Adrenal gland (tissue), 12 donors: ENCODE measurements around the gene GREM2. TPM values are rescaled to one million over a fixed set of nuclear protein-coding genes. Genes with fewer than 3 reads are reported as not detected.

Experiments
- DNase-seq, 7 donors: peaks; one replicate each; pipeline ENCODE4 v3.0.0-alpha.2; 2019 to 2020
- H3K27ac ChIP-seq, 5 donors: fragments of 200-600 bp; sonication (generic) in 4 of 5; 1 replicate in 3 of 5; 2 replicates in 2 of 5; pipeline versions ENCODE4 v1.5.1 to v1.8.0; 2016 to 2020; ENCODE audit warnings: mild to moderate bottlenecking in 1 of 5
- H3K27me3 ChIP-seq: fragments of 200-600 bp; 2 replicates; pipeline ENCODE4 v1.8.0; 2021
- H3K36me3 ChIP-seq, 2 donors: fragments of 200-600 bp; replicated peaks in 1 of 2; 1 replicate in 1 of 2; 2 replicates in 1 of 2; pipeline versions ENCODE4 v1.5.1 to v1.8.0; 2018 to 2022
- H3K4me1 ChIP-seq, 2 donors: fragments of 200-600 bp; replicated peaks in 1 of 2; 1 replicate in 1 of 2; 2 replicates in 1 of 2; pipeline versions ENCODE4 v1.5.1 to v1.8.0; 2018 to 2021
- H3K4me3 ChIP-seq, 4 donors: fragments of 200-600 bp; sonication (generic) in 3 of 4; one replicate each; pipeline ENCODE4 v1.5.1; 2016 to 2018
- H3K9me3 ChIP-seq, 3 donors: fragments of 200-600 bp; sonication (generic) in 1 of 3; replicated peaks in 1 of 3; 1 replicate in 2 of 3; 2 replicates in 1 of 3; pipeline versions ENCODE4 v1.5.1 to v1.8.0; 2016 to 2021
- POLR2A ChIP-seq, 2 donors: fragments of 450-650 bp; IDR thresholded peaks; one replicate each; pipeline ENCODE4 v1.6.1; 2017; ENCODE audit warnings: antibody characterized with exemption in 2 of 2, mild to moderate bottlenecking in 2 of 2, moderate library complexity in 1 of 2
- WGBS, 4 donors: extraction: QIAGEN DNeasy Blood & Tissue Kit in 2 of 4; methylation state at CpG; one replicate each; pipeline versions ENCODE4 v1.1.5 to v1.1.7; 2013 to 2017; 5-methylcytosine and 5-hydroxymethylcytosine counted together
- intact Hi-C, 2 donors: fragments of 100-400 bp; cut with DNase I; formaldehyde crosslinking; loops; one replicate each; pipeline versions ENCODE4 v1.14.1 to v1.15.0; 2022 to 2023
- polyA plus RNA-seq, 3 donors: library from polyadenylated mRNA; stranded (reverse); fragments of 200-250 nt in 2 of 3; fragments of 350-450 nt in 1 of 3; fragmentation: Illumina TruSeq in 1 of 3; extraction: RNeasy Lipid Tissue Mini Kit (QIAGEN cat#74804) in 1 of 3; gene quantifications; one replicate each; pipeline ENCODE4 v1.2.3, GENCODE V29; 2013 to 2014
- total RNA-seq, 9 donors: library from RNA; depleted of rRNA in 4 of 9; stranded (reverse); fragments of >200 nt in 4 of 9; fragments of 120-200 nt in 1 of 9; fragmentation: NEBNext Ultra II Directional in 1 of 9; extraction: Animal tissue kit (Norgen Biotek cat#: 25700) in 1 of 9; gene quantifications; one replicate each; pipeline versions ENCODE4 v1.1.0 to v1.2.4, GENCODE V29; 2013 to 2023
- TF ChIP-seq, protein P1 (sequence below), 6 experiments: fragments of 450-650 bp in 4 of 6; fragments of 200-600 bp in 2 of 6; sonication (generic) in 1 of 6; IDR thresholded peaks; 1 replicate in 5 of 6; 2 replicates in 1 of 6; pipeline versions ENCODE4 v1.5.1 to v1.8.0; 2016 to 2021; ENCODE audit warnings: antibody characterized with exemption in 6 of 6, mild to moderate bottlenecking in 2 of 6, moderate library complexity in 1 of 6
- donor health status: healthy with polysubstance abuse.
- donor health status: Bipolar disorder and iron deficiency.
- donor health status: DM: yes; HTN: yes; CAD: no.
- donor health status: DM: no; HTN: no; CAD: no.
- donor health status: DM: no; HTN: no; CAD: no.
- donor health status: DM: yes; HTN: yes; CAD: no.

Gene GREM2
- total and polyA plus RNA-seq, 12 donors, result 0.39 to 3.2 (median 0.68) TPM

GRCh38 chr1:240589585-240590110, 22.3 kb downstream of the GREM2 start:
- no peaks in the 10 kb centered on the region for H3K9me3 ChIP-seq
- WGBS, 4 donors, result 81 to 93% (median 86%) methylated on average over 5 of the region's 5 CpGs
- no peaks in the 10 kb centered on the region for H3K27me3 ChIP-seq
- H3K27ac ChIP-seq, result no peak overlapping the region
- H3K4me3 ChIP-seq, result no peak overlapping the region
- H3K4me1 ChIP-seq, result no peaks in the 10 kb centered on the region
- H3K36me3 ChIP-seq, result no peaks in the 10 kb centered on the region
- TF ChIP-seq, protein P1, sequence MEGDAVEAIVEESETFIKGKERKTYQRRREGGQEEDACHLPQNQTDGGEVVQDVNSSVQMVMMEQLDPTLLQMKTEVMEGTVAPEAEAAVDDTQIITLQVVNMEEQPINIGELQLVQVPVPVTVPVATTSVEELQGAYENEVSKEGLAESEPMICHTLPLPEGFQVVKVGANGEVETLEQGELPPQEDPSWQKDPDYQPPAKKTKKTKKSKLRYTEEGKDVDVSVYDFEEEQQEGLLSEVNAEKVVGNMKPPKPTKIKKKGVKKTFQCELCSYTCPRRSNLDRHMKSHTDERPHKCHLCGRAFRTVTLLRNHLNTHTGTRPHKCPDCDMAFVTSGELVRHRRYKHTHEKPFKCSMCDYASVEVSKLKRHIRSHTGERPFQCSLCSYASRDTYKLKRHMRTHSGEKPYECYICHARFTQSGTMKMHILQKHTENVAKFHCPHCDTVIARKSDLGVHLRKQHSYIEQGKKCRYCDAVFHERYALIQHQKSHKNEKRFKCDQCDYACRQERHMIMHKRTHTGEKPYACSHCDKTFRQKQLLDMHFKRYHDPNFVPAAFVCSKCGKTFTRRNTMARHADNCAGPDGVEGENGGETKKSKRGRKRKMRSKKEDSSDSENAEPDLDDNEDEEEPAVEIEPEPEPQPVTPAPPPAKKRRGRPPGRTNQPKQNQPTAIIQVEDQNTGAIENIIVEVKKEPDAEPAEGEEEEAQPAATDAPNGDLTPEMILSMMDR (IDR thresholded peaks at IDR 0.05), result no peak
- TF ChIP-seq POLR2A (IDR thresholded peaks at IDR 0.05), result no peak
- DNase-seq, result no peak
- intact Hi-C loops, result no loop called here

- no peak overlapping the region for H3K4me3 ChIP-seq
- no peaks in the 10 kb centered on the region for H3K27me3 ChIP-seq
- H3K36me3 ChIP-seq, result no peaks in the 10 kb centered on the region
- WGBS, 4 donors, result 56 to 78% (median 77%) methylated on average over 2 of the region's 2 CpGs
- intact Hi-C loops, result no loop called here
- no peaks in the 10 kb centered on the region for H3K4me1 ChIP-seq
- DNase-seq, result no peak
- no peak overlapping the region for H3K27ac ChIP-seq
- H3K9me3 ChIP-seq, result no peaks in the 10 kb centered on the region
- TF ChIP-seq, protein P1 (IDR thresholded peaks at IDR 0.05), result no peak
- no peak for TF ChIP-seq POLR2A (IDR thresholded peaks at IDR 0.05)
Observed at GRCh38 chr1:240586006-240586405, 25.9 kb downstream of the GREM2 start.

- Histone ChIP-seq H3K9me3 (no peaks in the 10 kb centered on the region), H3K4me3 (no peak overlapping the region), H3K4me1 (no peaks in the 10 kb centered on the region), H3K27ac (no peak overlapping the region), H3K27me3 (no peaks in the 10 kb centered on the region), H3K36me3 (no peaks in the 10 kb centered on the region)
- intact Hi-C loops, result no loop called here
- no peak for DNase-seq
- 56 to 67% (median 62%) methylated on average over 4 of the region's 4 CpGs for WGBS, 4 donors
- TF ChIP-seq POLR2A (IDR thresholded peaks at IDR 0.05), result no peak
- TF ChIP-seq, protein P1 (IDR thresholded peaks at IDR 0.05), result no peak
Observed at GRCh38 chr1:240582953-240583352, 29.0 kb downstream of the GREM2 start.

DNA sequence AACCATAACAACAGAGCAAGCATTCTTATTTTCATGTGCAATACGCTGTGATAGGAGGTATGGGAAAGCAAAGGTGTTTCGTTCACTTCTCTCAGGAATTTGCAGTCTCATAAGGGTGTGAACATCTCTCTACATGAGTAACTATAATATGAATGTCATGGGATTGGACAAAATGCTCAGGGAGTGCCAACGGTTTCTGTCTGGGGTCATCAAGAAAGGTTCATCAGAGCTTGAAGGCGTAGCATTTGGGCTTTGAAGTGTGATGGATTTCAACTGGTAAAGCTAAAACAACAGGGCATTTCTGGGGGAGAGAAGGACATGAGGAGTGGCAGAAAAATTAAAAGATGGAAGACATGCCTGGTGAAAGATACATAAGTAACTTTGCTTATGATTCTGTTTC, 32.4 kb downstream of the GREM2 start:
- Histone ChIP-seq H3K9me3 (no peaks in the 10 kb centered on the region), H3K4me3 (no peak overlapping the region), H3K4me1 (no peaks in the 10 kb centered on the region), H3K27ac (no peak overlapping the region), H3K27me3 (no peaks in the 10 kb centered on the region), H3K36me3 (no peaks in the 10 kb centered on the region)
- intact Hi-C loops, result no loop called here
- 70 to 81% (median 79%) methylated on average over 4 of the region's 4 CpGs for WGBS, 4 donors
- no peak for DNase-seq
- no peak for TF ChIP-seq POLR2A (IDR thresholded peaks at IDR 0.05)
- TF ChIP-seq, protein P1 (IDR thresholded peaks at IDR 0.05), result no peak
